Measurements from ENCODE around the gene SP3. TPM values are rescaled to one million over a fixed set of nuclear protein-coding genes. Genes with fewer than 3 reads are reported as not detected.

SP3 gene
- total RNA-seq (100 to 1,000 TPM; 108 to 158 (median 131) TPM), polyA plus RNA-seq (100 to 1,000 TPM in 1 of 2 donors, 10 to 100 TPM in 1; 82.6 to 108 TPM), total RNA-seq (262 reads per million, percentile 95 among the genes with 10 or more reads in this experiment)

DNA sequence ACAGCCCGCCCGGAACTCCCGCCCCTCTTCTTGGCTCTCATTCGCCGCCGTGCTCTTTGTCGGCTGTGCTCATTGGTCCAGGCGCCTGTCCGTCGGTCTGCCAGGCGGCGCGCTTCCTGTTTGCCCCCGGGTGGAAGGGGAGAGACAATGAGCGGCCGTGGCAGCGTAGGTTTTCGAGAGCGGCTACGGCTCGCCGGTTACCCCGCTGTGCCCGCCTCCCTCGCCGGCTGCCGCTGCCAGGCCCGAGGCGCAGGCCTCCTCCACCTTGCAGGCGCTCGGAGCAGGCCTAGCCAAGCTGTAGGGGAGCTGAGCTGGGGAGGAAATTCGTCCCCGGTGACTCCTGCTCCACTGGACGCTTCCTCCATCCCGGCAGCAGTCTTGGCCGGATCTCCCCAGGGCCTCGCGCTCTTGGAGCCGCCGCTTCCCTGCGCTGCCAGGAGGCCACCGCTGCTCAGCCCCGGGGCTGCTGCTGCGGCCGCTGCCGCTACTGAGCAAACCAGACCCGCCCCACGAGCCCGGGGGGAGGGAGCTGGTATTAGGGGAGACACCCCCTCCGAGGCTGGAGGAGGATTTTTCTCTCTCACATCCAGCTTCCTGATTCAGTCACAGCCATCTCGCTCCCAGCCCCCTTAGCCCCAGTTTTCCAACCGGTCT lies at the start of gene SP3:
Gene SP3 (minus strand): TSS at position 2 of the 654 bp plus-strand sequence. CDS start 202 bp downstream, outside the sequence.
- peak within 1 kb of the TSS; percentile 97 to 100 (median 99) for H3K27ac Mint-ChIP-seq
- Histone ChIP-seq H3K4me1 (ENCODE audit: control insufficient read depth in 2 of 2, insufficient read depth in 2 of 2, low read length in 2 of 2) (peaks cover 13 to 25% of the 10 kb centered on the region in 2 donors), H3K27me3 (ENCODE audit: control insufficient read depth in 2 of 2, insufficient read depth in 2 of 2, low read length in 2 of 2) (no peaks in the 10 kb centered on the region), H3K9me3 (ENCODE audit: control insufficient read depth in 2 of 3, low read length in 3 of 3) (no peaks in the 10 kb centered on the region), H3K27ac (ENCODE audit: low read depth, low read length) (peak within 1 kb of the TSS; percentile 96), H3K4me3 (ENCODE audit: low read length) (peak within 1 kb of the TSS; percentile 88), H3K36me3 (ENCODE audit: control insufficient read depth in 2 of 3, insufficient read depth in 3 of 3, low read length in 3 of 3) (peaks cover 0 to 10% (median 0%) of the 10 kb centered on the region in 3 experiments)
- intact Hi-C loops (cut with micrococcal nuclease), result loop anchor here (1.0 to 10.0 kb wide), 14 partner anchors 17 to 1861 kb away; partner anchors contain the start of genes PDK1 (in 2 of the 2), ATF2 (in 1 of the 2), ATP5MC3 (in 1 of the 2) and CDCA7 (in 1 of the 2)
- ATAC-seq (peak; percentile 75), DNase-seq (peak; percentile 88 to 97 (median 94))
- H3K4me1 Mint-ChIP-seq, result peaks cover 22 to 38% (median 30%) of the 10 kb centered on the region in 7 donors
- H3K27me3 Mint-ChIP-seq, result peaks cover 0 to 2% (median 0%) of the 10 kb centered on the region in 5 donors
- H3K9me3 Mint-ChIP-seq, result peaks cover 0 to 5% (median 0%) of the 10 kb centered on the region in 11 donors
- ChIA-PET POLR2A (interaction anchor here (0.7 to 2.6 kb wide), 11 partner anchors 9 to 1993 kb away, joined by 3 to 8 read pairs (median 3); partner anchors contain the start of genes OLA1 and SCRN3), CTCF (no interaction called here)
- peak within 1 kb of the TSS; percentile 91 to 99 (median 96) for H3K4me3 Mint-ChIP-seq
- H3K36me3 Mint-ChIP-seq, result peaks cover 0 to 14% (median under 1%) of the 10 kb centered on the region in 5 donors

DNA sequence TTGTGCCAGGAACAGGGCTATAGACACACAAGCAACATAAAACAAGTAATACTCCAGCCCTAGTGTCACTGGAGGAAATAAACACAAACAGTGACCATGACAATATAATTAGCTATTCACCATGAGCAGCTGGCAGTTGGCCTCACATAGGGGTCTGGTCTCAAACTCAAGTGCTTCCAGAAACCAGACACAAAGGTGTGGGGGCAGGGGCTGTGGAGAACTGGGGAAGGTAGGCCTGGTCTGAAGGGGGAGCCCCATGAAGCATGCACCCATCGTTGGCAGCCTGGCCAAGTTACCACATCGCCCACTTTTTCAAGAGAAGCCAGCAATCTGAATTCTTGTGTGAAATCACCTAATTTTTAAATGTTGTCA lies 49.5 kb upstream of the SP3 start:
- Mint-ChIP-seq H3K27ac (no peak overlapping the region), H3K36me3 (peaks cover 0 to 3% (median 0%) of the 10 kb centered on the region in 5 donors), H3K27me3 (peaks cover 0 to 30% (median 16%) of the 10 kb centered on the region in 5 donors), H3K4me3 (no peak overlapping the region), H3K9me3 (peaks cover 0 to 2% (median 0%) of the 10 kb centered on the region in 11 donors), H3K4me1 (peaks cover 0 to 11% (median 7%) of the 10 kb centered on the region in 7 donors)
- H3K9me3 ChIP-seq (ENCODE audit: control insufficient read depth in 2 of 3, low read length in 3 of 3), result no peaks in the 10 kb centered on the region
- no peaks in the 10 kb centered on the region for H3K27me3 ChIP-seq (ENCODE audit: control insufficient read depth in 2 of 2, insufficient read depth in 2 of 2, low read length in 2 of 2)
- no peaks in the 10 kb centered on the region for H3K36me3 ChIP-seq (ENCODE audit: control insufficient read depth in 2 of 3, insufficient read depth in 3 of 3, low read length in 3 of 3)
- H3K27ac ChIP-seq (ENCODE audit: low read depth, low read length), result no peak overlapping the region
- ChIA-PET POLR2A (no interaction called here), CTCF (no interaction called here)
- no peaks in the 10 kb centered on the region for H3K4me1 ChIP-seq (ENCODE audit: control insufficient read depth in 2 of 2, insufficient read depth in 2 of 2, low read length in 2 of 2)
- H3K4me3 ChIP-seq (ENCODE audit: low read length), result no peak overlapping the region
- intact Hi-C loops (cut with micrococcal nuclease), result no loop called here
- DNase-seq (no peak), ATAC-seq (no peak)

DNA sequence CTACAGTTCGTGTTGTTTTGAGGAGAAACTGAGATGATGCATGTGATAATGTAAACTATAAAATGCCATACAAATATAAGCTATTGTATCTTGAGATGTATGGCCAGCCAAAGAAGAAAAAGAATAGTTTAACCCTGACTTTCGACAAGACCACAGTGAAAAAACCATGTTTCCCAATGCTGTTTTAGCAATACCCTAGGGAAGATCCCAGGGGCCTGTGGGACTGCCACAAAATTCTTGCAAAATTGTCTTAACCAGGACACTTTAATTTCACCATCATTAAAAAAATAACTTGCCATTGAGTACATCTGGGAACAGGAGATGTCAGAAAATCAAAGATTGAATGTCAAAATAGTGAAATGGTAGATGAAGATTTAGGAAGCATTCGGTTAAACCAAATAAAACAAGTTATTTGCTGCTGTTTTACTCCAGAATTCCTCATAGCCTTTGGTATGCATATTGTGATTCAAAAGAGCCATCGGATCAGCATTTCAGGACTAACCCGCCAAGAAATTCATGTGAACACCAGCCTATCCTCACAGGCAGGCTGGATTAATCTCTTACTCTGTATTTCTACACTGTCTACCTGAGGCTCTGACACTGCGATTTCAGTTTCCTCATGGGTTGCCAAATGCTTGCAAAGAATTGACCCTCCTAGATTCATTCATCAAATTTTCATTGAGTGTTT lies 49.0 kb upstream of the SP3 start:
- DNase-seq, result no peak
- Mint-ChIP-seq H3K4me3 (peak overlapping the region in 6 of 10 donors; percentile 25 to 79 (median 68)), H3K36me3 (peaks cover 0 to 3% (median 0%) of the 10 kb centered on the region in 5 donors), H3K27me3 (peaks cover 1 to 31% (median 19%) of the 10 kb centered on the region in 5 donors), H3K27ac (peak overlapping the region in 3 of 9 donors; percentile 22 to 48 (median 42)), H3K9me3 (peaks cover 0 to 2% (median 0%) of the 10 kb centered on the region in 11 donors), H3K4me1 (peaks cover 0 to 11% (median 7%) of the 10 kb centered on the region in 7 donors)
- H3K9me3 ChIP-seq (ENCODE audit: control insufficient read depth in 2 of 3, low read length in 3 of 3), result no peaks in the 10 kb centered on the region
- ChIA-PET CTCF (interaction anchor here (1.2 kb wide), 1 partner anchor 11 kb away, joined by 3 read pairs; no protein-coding TSS in a partner anchor), POLR2A (no interaction called here)
- intact Hi-C loops (cut with micrococcal nuclease), result no loop called here
- H3K27me3 ChIP-seq (ENCODE audit: control insufficient read depth in 2 of 2, insufficient read depth in 2 of 2, low read length in 2 of 2), result no peaks in the 10 kb centered on the region
- no peak overlapping the region for H3K27ac ChIP-seq (ENCODE audit: low read depth, low read length)
- H3K4me1 ChIP-seq (ENCODE audit: control insufficient read depth in 2 of 2, insufficient read depth in 2 of 2, low read length in 2 of 2), result no peaks in the 10 kb centered on the region
- ATAC-seq, result no peak
- H3K4me3 ChIP-seq (ENCODE audit: low read length), result no peak overlapping the region
- H3K36me3 ChIP-seq (ENCODE audit: control insufficient read depth in 2 of 3, insufficient read depth in 3 of 3, low read length in 3 of 3), result no peaks in the 10 kb centered on the region

DNA sequence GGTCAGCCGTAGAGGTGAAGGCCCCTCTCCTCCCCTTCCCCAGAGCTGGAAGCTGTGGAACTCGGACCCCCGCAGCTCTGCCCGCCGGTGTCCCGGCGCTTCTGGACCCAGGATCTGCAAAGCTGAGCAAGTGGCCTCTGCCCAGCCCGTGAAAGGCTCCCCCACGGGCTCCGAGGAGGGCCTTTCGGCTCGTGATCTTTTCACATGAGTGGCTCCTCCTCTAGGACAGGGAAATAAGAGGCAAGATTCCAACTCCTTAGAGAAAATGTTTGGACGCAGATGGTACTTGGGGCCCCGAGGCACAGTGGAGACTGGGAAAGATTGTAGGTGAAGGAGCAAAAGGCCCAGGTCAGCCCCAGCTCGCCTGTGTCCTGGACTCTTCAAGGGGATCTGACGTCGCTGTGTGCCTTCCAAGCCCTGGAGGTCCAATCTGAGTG lies 48.2 kb upstream of the SP3 start:
- DNase-seq, result no peak
- Mint-ChIP-seq H3K4me3 (peak overlapping the region; percentile 24 to 79 (median 62)), H3K27me3 (peaks cover 5 to 35% (median 13%) of the 10 kb centered on the region in 5 donors), H3K4me1 (peaks cover 0 to 11% (median 6%) of the 10 kb centered on the region in 7 donors), H3K36me3 (peaks cover 0 to 3% (median 0%) of the 10 kb centered on the region in 5 donors), H3K27ac (peak overlapping the region in 6 of 9 donors; percentile 14 to 52 (median 34)), H3K9me3 (no peaks in the 10 kb centered on the region)
- H3K4me3 ChIP-seq (ENCODE audit: low read length), result peak overlapping the region; percentile 57
- ChIA-PET CTCF (interaction anchor here (1.2 kb wide), 1 partner anchor 12 kb away, joined by 3 read pairs; no protein-coding TSS in a partner anchor), POLR2A (no interaction called here)
- ATAC-seq, result no peak
- no peaks in the 10 kb centered on the region for H3K36me3 ChIP-seq (ENCODE audit: control insufficient read depth in 2 of 3, insufficient read depth in 3 of 3, low read length in 3 of 3)
- H3K9me3 ChIP-seq (ENCODE audit: control insufficient read depth in 2 of 3, low read length in 3 of 3), result no peaks in the 10 kb centered on the region
- H3K4me1 ChIP-seq (ENCODE audit: control insufficient read depth in 2 of 2, insufficient read depth in 2 of 2, low read length in 2 of 2), result no peaks in the 10 kb centered on the region
- intact Hi-C loops (cut with micrococcal nuclease), result no loop called here
- H3K27me3 ChIP-seq (ENCODE audit: control insufficient read depth in 2 of 2, insufficient read depth in 2 of 2, low read length in 2 of 2), result no peaks in the 10 kb centered on the region
- H3K27ac ChIP-seq (ENCODE audit: low read depth, low read length), result no peak overlapping the region

DNA sequence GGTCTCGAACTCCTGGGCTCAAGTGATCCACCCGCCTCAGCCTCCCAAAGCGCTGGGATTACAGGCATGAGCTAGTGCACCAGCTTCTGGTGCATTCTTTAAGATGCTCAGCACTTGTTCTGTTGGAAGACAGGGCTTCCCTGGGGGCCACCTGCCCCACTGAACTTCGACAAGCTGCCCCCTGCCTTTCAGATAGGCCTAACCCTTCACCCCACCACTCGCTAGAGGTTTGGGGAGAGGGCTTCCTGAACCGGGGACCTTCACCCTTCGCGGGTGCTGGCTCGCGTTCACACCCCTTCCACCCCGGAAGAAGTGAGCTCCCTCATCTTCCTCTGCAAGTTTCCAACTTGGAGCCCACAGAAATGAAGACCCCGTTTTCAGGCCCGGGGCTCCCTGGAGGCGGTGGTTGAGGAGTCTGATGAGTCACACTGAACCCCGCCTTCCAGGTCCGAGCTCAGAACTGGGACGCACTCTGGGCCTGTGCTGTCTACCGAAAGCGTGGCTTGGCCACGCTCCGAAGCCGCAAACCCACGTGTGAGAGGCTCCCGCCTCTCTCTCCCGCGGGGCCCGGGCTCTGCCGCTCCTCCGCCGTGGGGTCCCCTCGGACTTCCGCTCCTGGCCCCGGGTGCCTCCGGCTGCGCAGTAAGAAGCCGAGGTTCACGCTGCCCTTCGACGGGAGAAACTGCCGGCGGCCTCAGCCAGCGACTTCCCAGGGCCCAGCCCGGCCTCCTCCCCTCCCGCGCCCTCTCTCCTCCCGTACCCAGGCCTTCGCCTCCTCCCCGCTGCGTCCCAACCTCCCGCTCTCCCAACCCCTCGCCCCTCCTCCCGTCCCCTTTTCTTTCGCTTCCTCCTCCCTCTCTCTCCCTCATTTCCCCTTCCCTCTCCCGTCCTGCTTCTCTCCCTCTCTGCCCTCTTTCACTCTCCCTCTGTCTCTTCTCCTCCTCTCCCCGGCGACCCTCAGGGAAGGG lies 47.5 kb upstream of the SP3 start:
- DNase-seq, result peak in 7 of 9 donors; percentile 7 to 37 (median 13)
- H3K4me3 Mint-ChIP-seq, result peak overlapping the region; percentile 52 to 79 (median 67)
- Histone ChIP-seq H3K9me3 (ENCODE audit: control insufficient read depth in 2 of 3, low read length in 3 of 3) (no peaks in the 10 kb centered on the region), H3K27ac (ENCODE audit: low read depth, low read length) (no peak overlapping the region), H3K27me3 (ENCODE audit: control insufficient read depth in 2 of 2, insufficient read depth in 2 of 2, low read length in 2 of 2) (no peaks in the 10 kb centered on the region), H3K4me3 (ENCODE audit: low read length) (peak overlapping the region; percentile 57), H3K36me3 (ENCODE audit: control insufficient read depth in 2 of 3, insufficient read depth in 3 of 3, low read length in 3 of 3) (no peaks in the 10 kb centered on the region), H3K4me1 (ENCODE audit: control insufficient read depth in 2 of 2, insufficient read depth in 2 of 2, low read length in 2 of 2) (no peaks in the 10 kb centered on the region)
- no peaks in the 10 kb centered on the region for H3K9me3 Mint-ChIP-seq
- ChIA-PET POLR2A (interaction anchor here (0.7 to 1.1 kb wide), 3 partner anchors 13 to 48 kb away, joined by 3 read pairs; no protein-coding TSS in a partner anchor), CTCF (interaction anchor here (1.0 to 1.2 kb wide), 2 partner anchors 10 to 13 kb away, joined by 3 read pairs; no protein-coding TSS in a partner anchor)
- H3K27ac Mint-ChIP-seq, result peak overlapping the region in 4 of 9 donors; percentile 22 to 68 (median 50)
- H3K4me1 Mint-ChIP-seq, result peaks cover 0 to 11% (median 5%) of the 10 kb centered on the region in 7 donors
- intact Hi-C loops (cut with micrococcal nuclease), result loop anchor here in 1 of 2 donors (1.0 kb wide), 1 partner anchor 49 kb away; no protein-coding TSS in a partner anchor
- peaks cover 0 to 3% (median 0%) of the 10 kb centered on the region in 5 donors for H3K36me3 Mint-ChIP-seq
- peaks cover 5 to 38% (median 11%) of the 10 kb centered on the region in 5 donors for H3K27me3 Mint-ChIP-seq
- peak; percentile 86 for ATAC-seq

All from naive thymus-derived CD4-positive, alpha-beta T cell (primary cell).